HG03060 (cell line): ENCODE measurements around the gene SLC51B.
"Not testable (repeated sequence)": the region's sequence is repeated elsewhere in the genome, so short reads cannot be mapped to it uniquely, and the experiment has no call there.

Experiments
- ATAC-seq: cut with Tn5 transposase; IDR thresholded peaks from one replicate; pipeline ENCODE4 v1.9.1; 2021; ENCODE audit warnings: low read depth, moderate number of reproducible peaks; ENCODE audit not compliant: unreplicated experiment

The SLC51B gene

DNA sequence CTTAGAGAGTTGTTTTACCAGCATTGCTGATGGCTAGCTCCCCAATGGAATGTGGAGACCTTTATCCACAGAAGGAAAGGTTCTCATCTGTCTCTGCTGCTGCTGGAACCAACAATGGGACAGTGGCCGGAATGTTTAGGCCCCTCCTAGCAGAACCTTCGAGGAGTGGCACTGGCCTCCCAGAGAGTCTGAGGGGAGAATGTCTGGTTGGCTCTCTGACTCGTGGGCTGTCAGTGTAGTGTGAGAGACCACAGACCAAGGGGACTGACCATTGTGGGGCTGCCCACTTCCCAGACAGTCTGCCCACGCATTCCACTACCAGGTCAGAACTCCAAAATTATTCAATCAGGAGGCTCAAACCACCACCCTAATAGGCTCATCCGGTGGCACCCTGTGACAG lies 17.5 kb downstream of the SLC51B start:
- no peak for ATAC-seq

- no peak for ATAC-seq
These were observed 20.9 kb downstream of the SLC51B start for GRCh38 chr15:65066001-65066634.

DNA sequence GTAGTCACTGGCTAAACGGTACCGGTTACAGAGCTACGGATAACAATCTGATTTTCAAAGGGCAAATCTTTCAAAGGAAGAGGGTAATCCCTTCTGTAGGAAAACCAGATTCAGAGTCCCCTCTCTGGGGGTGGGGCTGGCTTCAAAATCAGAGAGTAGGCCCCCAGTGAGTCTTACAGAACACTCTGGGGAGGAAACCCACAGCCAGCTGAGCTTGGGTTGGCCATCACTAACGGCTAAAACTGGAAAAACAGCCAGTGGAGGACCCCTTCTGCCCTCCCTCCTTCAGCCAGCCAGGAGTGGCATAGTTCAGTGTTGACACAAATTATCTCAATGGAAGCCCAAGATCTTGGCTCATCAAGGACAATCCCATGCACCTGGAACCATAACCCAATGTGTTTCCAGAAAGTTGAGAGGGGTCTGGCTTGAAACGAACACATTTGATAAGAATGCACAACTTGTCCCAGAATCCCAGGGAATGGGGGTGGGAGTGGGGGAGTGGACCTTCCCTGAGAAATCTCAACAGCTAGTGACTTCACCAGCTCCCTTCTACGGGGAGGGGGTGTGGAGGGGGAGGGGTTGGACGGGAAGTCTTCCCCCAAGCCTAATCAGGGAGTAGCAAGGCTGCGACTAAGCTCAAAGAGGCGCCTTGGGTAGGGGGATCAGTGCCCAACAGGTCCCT lies 21.6 kb downstream of the SLC51B start:
- ATAC-seq: no peak

- ATAC-seq: no peak
These were observed 22.1 kb downstream of the SLC51B start for GRCh38 chr15:65067317-65067644.

DNA sequence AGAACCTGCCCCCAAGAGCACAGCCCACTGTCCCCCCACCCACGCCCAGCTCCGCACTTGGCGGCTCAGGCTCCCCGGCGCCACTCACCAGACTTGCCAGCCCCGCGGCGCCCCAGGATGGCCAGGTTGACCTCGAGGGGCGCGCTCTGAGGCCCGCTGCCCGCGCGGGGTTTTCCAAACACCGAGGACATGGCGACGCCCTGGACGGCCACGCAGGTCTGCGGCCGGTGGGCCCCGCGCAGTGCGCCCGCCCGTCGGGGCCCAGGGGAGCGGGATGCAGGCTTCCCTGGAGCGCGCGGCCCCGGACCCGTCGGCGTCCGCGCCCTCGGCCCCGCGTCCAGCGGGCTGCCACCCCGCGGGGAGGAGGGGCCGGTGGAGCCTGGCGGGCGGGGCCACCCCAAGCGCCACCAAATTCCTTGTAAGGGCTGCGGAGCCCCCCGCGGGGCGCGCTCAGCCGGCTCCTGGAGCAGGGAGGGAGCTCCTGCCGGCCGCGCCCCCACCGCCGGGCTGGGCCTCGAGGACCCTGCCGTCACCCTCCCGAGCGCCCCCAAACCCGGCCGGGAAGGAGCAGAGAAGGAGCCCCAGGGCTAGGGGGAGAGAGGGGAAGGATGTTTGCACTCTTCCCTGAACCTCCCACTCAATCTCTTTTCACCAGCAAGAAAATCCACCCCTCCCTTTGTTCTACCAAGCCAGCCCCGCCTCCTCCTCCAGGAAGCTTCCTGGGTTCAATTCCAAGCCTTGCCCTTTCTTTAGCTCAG lies 22.6 kb downstream of the SLC51B start, which contains the start of gene RASL12:
RASL12 (minus strand) TSS at position 347 of the 758 bp plus-strand sequence; CDS start at position 191, 156 bp downstream.
- no peak for ATAC-seq

GRCh38 chr15:65068403-65068788 lies 23.2 kb downstream of the SLC51B start:
- ATAC-seq: no peak

- no peak for ATAC-seq
These were observed 24.0 kb downstream of the SLC51B start for GRCh38 chr15:65069179-65069578.

GRCh38 chr15:65069779-65070546 lies 24.8 kb downstream of the SLC51B start:
- no peak for ATAC-seq

DNA sequence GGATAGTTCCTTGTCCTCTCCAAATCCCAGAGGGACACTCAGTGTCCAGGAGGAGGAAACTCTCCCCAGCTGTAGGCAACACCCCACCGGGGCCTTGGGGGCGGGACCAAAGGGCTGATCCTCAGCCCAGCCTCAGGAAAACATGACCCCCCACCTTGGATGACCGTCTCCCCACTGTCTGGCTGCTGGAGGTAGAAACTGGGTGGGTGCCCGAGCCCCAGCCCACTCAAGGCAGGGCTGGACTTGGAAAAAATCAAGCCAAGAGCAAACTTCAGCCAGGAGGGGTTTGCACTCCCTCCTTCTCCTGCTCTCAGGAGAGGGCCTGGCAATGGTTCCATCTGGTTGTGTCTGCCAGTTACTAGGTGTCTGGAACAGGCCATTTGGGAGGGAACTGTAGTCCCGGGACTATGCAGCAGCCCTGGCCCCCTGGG lies 26.2 kb downstream of the SLC51B start:
- ATAC-seq: no peak

GRCh38 chr15:65072027-65072426 lies 26.8 kb downstream of the SLC51B start:
- ATAC-seq: no peak

DNA sequence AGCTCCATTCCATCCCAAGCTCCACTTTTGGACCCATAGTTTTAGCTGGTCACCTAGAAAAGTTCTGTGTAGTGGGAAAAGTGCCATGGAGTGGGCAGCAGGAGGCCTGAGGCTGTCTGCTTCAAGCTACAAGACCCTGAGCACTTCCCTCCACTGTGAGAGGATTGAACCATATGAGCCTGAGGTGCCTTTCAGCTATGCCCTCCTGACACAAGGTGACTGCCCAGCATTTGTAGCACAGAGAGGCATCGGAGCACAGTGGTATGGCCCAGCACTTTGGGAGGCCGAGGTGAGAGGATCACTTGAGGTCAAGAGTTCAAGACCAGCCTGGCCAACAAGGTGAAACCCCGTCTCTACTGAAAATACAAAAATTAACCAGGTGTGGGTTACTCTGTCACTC lies 27.4 kb downstream of the SLC51B start:
- ATAC-seq: no peak

- ATAC-seq: not testable (repeated sequence)
These were observed 29.8 kb downstream of the SLC51B start for GRCh38 chr15:65074946-65075345.

- ATAC-seq: not testable (repeated sequence)
These were observed 30.6 kb downstream of the SLC51B start for GRCh38 chr15:65075607-65076395.

GRCh38 chr15:65076486-65077290 lies 31.5 kb downstream of the SLC51B start, which contains the start of gene KBTBD13:
Gene KBTBD13 (plus strand): TSS chr15:65076746. CDS start chr15:65076816, 70 bp downstream.
- no peak for ATAC-seq

- ATAC-seq: no peak
These were observed 32.2 kb downstream of the SLC51B start for GRCh38 chr15:65077291-65077980.

DNA sequence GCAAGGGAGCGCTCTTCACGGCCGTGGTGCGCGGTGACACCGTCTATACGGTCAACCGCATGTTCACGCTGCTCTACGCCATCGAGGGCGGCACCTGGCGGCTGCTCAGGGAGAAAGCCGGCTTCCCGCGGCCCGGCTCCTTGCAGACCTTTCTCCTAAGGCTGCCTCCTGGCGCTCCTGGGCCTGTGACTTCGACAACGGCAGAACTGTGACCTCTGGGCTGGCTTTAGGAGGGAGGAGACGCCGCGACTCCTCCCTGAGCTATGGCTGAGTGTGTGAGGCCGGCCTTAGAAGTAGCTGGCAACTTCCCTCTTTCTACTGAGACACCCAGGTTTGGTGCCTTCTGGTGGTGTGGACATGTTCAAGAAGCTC lies 32.8 kb downstream of the SLC51B start:
- no peak for ATAC-seq

- no peak for ATAC-seq
These were observed 34.4 kb downstream of the SLC51B start for GRCh38 chr15:65079580-65079979.

DNA sequence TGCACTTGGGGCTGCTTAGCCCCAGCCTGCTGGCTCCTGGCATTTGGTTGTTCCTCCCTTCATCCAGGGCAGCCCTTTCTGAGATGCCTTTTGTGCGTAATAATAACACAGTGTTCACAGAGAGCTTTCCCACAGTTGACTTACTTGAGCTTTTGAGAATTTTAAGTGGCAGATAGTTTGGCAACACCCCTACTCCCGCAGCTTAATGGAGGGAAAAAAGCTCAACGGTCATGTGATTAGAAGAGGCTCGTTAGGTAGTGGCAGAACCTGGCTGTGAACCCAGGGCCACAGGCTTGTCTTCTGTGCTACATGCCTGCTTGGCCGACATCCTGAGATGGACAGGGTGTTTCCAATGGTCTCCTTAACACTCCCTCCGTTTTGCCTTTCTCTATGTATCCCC lies 36.1 kb downstream of the SLC51B start:
- no peak for ATAC-seq

DNA sequence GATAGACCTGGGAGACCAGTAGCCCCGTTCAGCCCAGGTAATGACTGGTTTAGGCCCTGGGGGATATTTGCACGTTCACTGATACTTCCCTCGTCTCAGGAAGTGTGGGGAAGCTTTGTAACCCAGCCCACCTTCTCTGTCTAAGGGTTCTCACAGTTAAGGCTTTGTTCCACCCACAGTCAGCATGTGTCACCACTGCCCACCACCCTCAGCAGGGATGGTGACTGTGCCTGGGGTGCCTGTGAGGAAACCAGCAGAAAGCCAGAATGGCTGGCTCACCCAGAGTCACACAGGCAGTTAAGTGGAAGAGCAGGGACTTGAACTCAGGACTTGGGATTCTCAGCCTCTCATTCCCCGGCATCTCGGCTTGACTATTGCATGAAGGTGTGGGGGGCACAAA lies 36.6 kb downstream of the SLC51B start:
- no peak for ATAC-seq
